ENCODE results near the gene ROR1.

ROR1 gene

DNA sequence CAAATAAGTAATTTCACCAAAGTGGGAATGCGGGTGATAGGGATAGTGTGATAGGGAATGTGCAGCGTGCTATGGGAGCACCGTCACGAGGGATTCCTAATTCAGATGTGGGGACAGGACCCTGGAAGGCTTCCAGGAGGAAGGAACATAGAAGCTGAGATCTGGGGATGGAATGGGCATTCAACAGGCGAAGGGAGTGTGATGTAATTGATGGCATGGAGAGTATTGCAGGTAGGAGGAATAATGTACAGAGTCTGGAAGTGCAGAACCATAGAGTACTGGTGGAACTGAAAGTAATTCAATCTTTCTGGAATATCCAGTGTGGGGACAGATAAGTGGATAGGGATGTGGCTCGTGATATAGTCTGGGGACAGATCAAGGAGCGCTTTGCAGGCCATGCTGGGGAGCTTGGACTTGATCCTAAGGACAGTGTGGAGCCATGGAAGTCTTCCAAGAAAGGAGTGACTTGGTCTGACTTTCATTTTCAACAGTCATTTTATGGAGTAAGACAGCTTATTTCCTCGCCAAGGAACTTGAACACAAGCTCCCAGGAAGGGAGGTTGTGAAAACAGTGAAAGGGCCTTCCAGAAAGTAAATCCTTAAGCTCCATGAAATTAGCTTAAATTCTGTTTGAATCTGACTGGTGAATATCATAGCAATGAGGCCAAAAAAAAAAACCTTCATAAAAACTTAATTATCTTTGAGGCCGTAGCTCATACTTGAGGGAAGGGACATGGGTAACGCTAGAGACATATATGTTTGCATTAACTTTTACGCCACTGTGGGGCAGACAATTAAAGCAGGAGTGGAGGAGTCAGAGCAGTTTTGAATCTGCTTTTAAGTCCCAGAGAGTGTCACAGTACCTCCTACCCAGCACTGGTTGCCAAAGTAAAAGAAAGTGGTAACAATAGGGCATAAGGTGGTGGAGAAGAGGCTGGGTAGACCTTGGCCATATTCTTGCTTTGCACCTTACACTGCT lies 55.8 kb downstream of the ROR1 start:
- H3K9me3 ChIP-seq (ENCODE audit: control insufficient read depth, low read length): no peaks in the 10 kb centered on the region

DNA sequence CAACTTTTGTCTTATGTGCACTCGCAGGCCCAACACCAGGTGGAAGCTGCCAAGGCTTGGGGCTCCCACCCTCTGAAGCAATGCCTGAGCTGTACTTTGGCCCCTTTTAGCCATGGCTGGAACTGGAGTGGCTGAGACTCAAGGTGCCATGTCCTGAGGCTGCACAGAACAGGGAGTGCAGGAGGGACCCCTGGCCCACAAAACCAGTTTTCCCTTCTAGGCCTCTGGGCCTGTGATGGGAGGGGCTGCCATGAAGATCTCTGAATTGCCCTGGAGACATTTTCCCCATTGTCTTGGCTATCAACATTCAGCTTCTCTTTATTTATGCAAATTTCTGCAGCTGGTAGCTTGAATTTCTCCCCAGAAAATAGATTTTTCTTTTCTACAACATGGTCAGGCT lies 57.6 kb downstream of the ROR1 start:
- Histone ChIP-seq H3K4me3 (ENCODE audit: insufficient read depth, low read depth, low read length, poor library complexity, severe bottlenecking) (no peak overlapping the region), H3K9me3 (ENCODE audit: control insufficient read depth, low read length) (no peaks in the 10 kb centered on the region), H3K27me3 (replicated peaks; ENCODE audit: control insufficient read depth, insufficient read depth, low read length, poor library complexity, severe bottlenecking) (no peaks in the 10 kb centered on the region), H3K4me1 (ENCODE audit: control insufficient read depth, insufficient read depth, low read length, poor library complexity, severe bottlenecking) (no peaks in the 10 kb centered on the region), H3K27ac (ENCODE audit: insufficient read depth, low read length, poor library complexity, severe bottlenecking) (no peak overlapping the region), H3K36me3 (ENCODE audit: control insufficient read depth, insufficient read depth, low read length) (no peaks in the 10 kb centered on the region)
- DNase-seq: no peak

More for the DNA sequence above, 55.8 kb downstream of the ROR1 start:
- no peak overlapping the region for H3K27ac ChIP-seq (ENCODE audit: insufficient read depth, low read length, poor library complexity, severe bottlenecking)
- no peaks in the 10 kb centered on the region for H3K36me3 ChIP-seq (ENCODE audit: control insufficient read depth, insufficient read depth, low read length)
- no peaks in the 10 kb centered on the region for H3K27me3 ChIP-seq (replicated peaks; ENCODE audit: control insufficient read depth, insufficient read depth, low read length, poor library complexity, severe bottlenecking)
- H3K4me1 ChIP-seq (ENCODE audit: control insufficient read depth, insufficient read depth, low read length, poor library complexity, severe bottlenecking): no peaks in the 10 kb centered on the region
- DNase-seq: no peak
- no peak overlapping the region for H3K4me3 ChIP-seq (ENCODE audit: insufficient read depth, low read depth, low read length, poor library complexity, severe bottlenecking)

DNA sequence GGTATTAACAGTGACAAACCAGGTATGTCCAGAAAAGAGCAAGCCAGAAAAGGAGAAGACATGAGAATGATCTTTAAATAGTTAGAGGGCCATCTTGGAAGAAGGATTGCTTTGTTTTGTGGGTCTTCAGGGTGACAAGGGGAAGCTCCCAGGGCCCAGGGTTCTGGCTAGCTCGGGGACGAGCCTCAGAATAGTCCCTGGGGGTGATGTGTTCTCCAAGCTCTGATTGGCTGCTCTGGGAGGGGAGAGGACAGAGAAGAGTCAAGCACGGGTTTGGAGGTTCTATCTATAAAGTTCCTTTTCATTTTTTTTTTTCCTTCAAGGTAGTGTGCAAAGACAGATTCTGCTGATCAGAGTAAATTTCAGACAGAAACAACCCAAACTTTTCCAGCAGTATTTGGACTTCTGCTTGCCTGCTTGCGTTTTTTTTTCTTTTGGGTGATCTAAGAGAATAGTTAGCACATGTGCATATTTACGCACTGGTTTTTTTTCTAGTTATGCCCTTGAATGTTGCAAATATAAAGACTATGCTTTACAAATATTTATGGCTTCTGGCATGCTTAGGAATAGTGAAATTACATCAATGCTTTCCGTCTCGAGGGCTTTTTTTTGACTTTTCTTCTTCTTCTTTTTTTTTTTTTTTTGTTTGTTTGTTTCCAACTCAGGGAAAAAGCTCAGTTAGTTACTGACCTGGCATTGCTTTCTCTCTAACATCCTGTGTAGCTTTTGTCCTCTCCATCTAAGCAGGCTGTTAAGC lies 59.7 kb downstream of the ROR1 start:
- DNase-seq: no peak
- H3K9me3 ChIP-seq (ENCODE audit: control insufficient read depth, low read length): no peaks in the 10 kb centered on the region
- no peak overlapping the region for H3K27ac ChIP-seq (ENCODE audit: insufficient read depth, low read length, poor library complexity, severe bottlenecking)
- no peaks in the 10 kb centered on the region for H3K4me1 ChIP-seq (ENCODE audit: control insufficient read depth, insufficient read depth, low read length, poor library complexity, severe bottlenecking)
- no peaks in the 10 kb centered on the region for H3K27me3 ChIP-seq (replicated peaks; ENCODE audit: control insufficient read depth, insufficient read depth, low read length, poor library complexity, severe bottlenecking)
- H3K4me3 ChIP-seq (ENCODE audit: insufficient read depth, low read depth, low read length, poor library complexity, severe bottlenecking): no peak overlapping the region
- no peaks in the 10 kb centered on the region for H3K36me3 ChIP-seq (ENCODE audit: control insufficient read depth, insufficient read depth, low read length)

DNA sequence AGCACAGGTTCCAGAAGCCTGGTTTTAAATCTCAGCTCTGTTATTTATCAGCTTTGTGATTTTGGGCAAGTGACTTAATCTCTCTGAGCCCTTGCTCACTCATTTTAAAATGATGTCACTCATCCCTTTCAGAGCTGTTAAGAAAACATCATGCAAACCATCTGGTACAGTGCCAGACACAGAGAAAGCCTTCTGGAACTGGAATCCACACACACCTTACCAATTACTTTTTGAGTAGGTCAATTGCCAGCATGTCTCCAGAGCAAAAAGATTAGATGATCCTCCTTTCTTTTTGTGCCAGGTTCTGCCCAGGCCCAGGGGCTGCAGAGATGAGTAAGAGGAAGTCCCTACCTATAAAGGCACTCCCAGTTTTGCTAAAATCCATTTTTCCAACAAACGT lies 61.3 kb downstream of the ROR1 start:
- no peaks in the 10 kb centered on the region for H3K4me1 ChIP-seq (ENCODE audit: control insufficient read depth, insufficient read depth, low read length, poor library complexity, severe bottlenecking)
- H3K36me3 ChIP-seq (ENCODE audit: control insufficient read depth, insufficient read depth, low read length): no peaks in the 10 kb centered on the region
- no peaks in the 10 kb centered on the region for H3K27me3 ChIP-seq (replicated peaks; ENCODE audit: control insufficient read depth, insufficient read depth, low read length, poor library complexity, severe bottlenecking)
- no peak for DNase-seq
- H3K9me3 ChIP-seq (ENCODE audit: control insufficient read depth, low read length): no peaks in the 10 kb centered on the region
- no peak overlapping the region for H3K4me3 ChIP-seq (ENCODE audit: insufficient read depth, low read depth, low read length, poor library complexity, severe bottlenecking)
- H3K27ac ChIP-seq (ENCODE audit: insufficient read depth, low read length, poor library complexity, severe bottlenecking): no peak overlapping the region

DNA sequence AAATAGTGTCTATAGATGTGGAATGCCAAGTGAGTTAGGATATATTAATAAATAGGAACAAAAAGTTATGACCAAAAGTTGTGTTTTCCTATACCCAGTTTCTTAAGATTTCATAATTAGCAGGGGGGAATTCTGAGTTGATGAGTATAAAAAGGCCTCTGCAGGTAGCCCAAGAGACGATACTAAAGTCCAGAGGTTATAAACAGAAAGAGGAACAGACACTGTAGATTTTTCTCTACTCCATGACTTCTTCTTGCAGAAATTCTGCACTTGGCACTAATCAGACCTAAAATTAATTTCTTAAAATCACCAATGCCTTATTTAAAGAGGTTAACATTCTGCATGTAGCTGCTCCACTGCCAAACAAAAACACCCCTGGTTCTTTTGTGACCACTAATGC lies 62.6 kb downstream of the ROR1 start:
- H3K9me3 ChIP-seq (ENCODE audit: control insufficient read depth, low read length): no peaks in the 10 kb centered on the region
- no peak overlapping the region for H3K4me3 ChIP-seq (ENCODE audit: insufficient read depth, low read depth, low read length, poor library complexity, severe bottlenecking)
- H3K4me1 ChIP-seq (ENCODE audit: control insufficient read depth, insufficient read depth, low read length, poor library complexity, severe bottlenecking): no peaks in the 10 kb centered on the region
- DNase-seq: no peak
- no peaks in the 10 kb centered on the region for H3K36me3 ChIP-seq (ENCODE audit: control insufficient read depth, insufficient read depth, low read length)
- no peak overlapping the region for H3K27ac ChIP-seq (ENCODE audit: insufficient read depth, low read length, poor library complexity, severe bottlenecking)
- no peaks in the 10 kb centered on the region for H3K27me3 ChIP-seq (replicated peaks; ENCODE audit: control insufficient read depth, insufficient read depth, low read length, poor library complexity, severe bottlenecking)

DNA sequence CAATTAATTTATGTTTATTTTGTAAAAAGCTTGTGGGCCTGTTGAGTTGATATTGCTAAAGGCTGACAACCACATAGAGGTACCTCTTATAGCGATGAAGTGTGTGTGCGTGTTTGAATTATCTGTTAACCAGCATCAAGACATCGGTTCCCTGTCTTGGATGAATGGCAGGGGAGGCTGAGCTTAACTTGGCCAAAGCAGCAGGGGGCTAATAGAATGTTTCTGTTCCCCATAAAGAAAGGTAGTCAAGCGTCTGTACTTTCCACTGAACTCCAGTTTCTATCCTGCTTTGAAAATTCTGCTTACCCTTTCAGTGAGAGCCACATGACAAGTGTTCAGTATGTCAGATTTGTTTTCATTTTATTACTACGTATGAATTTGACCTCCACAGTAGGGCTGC lies 63.0 kb downstream of the ROR1 start:
- no peak for DNase-seq
- H3K4me1 ChIP-seq (ENCODE audit: control insufficient read depth, insufficient read depth, low read length, poor library complexity, severe bottlenecking): no peaks in the 10 kb centered on the region
- H3K36me3 ChIP-seq (ENCODE audit: control insufficient read depth, insufficient read depth, low read length): no peaks in the 10 kb centered on the region
- no peak overlapping the region for H3K27ac ChIP-seq (ENCODE audit: insufficient read depth, low read length, poor library complexity, severe bottlenecking)
- H3K9me3 ChIP-seq (ENCODE audit: control insufficient read depth, low read length): no peaks in the 10 kb centered on the region
- H3K4me3 ChIP-seq (ENCODE audit: insufficient read depth, low read depth, low read length, poor library complexity, severe bottlenecking): no peak overlapping the region
- H3K27me3 ChIP-seq (replicated peaks; ENCODE audit: control insufficient read depth, insufficient read depth, low read length, poor library complexity, severe bottlenecking): no peaks in the 10 kb centered on the region

DNA sequence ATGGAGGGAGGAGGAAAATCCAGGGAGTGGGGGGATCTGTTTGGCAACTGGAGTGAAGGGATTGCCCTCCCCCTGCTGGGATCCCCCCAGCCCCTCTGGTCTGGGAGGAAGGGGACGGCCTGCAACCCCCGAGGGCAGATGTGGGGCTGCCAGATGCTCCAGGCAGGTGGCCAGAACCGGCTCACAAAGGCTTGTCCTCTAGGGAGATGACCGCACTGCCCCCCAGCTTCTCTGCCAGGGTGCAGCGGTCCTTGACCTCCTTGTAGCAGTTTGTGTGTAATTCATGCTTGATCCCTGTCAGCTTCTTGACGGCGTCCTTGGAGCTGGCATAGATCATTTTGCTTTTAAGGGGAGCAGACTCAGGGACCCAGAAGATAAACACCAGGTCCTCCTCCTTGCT lies 69.2 kb downstream of the ROR1 start:
- Histone ChIP-seq H3K9me3 (ENCODE audit: control insufficient read depth, low read length) (no peaks in the 10 kb centered on the region), H3K27me3 (replicated peaks; ENCODE audit: control insufficient read depth, insufficient read depth, low read length, poor library complexity, severe bottlenecking) (no peaks in the 10 kb centered on the region), H3K4me1 (ENCODE audit: control insufficient read depth, insufficient read depth, low read length, poor library complexity, severe bottlenecking) (no peaks in the 10 kb centered on the region), H3K27ac (ENCODE audit: insufficient read depth, low read length, poor library complexity, severe bottlenecking) (no peak overlapping the region), H3K36me3 (ENCODE audit: control insufficient read depth, insufficient read depth, low read length) (no peaks in the 10 kb centered on the region), H3K4me3 (ENCODE audit: insufficient read depth, low read depth, low read length, poor library complexity, severe bottlenecking) (no peak overlapping the region)
- no peak for DNase-seq

GRCh38 chr1:63843884-63844283 lies 70.1 kb downstream of the ROR1 start:
- H3K9me3 ChIP-seq (ENCODE audit: control insufficient read depth, low read length): no peaks in the 10 kb centered on the region
- DNase-seq: no peak
- no peaks in the 10 kb centered on the region for H3K36me3 ChIP-seq (ENCODE audit: control insufficient read depth, insufficient read depth, low read length)
- H3K4me1 ChIP-seq (ENCODE audit: control insufficient read depth, insufficient read depth, low read length, poor library complexity, severe bottlenecking): no peaks in the 10 kb centered on the region
- no peak overlapping the region for H3K4me3 ChIP-seq (ENCODE audit: insufficient read depth, low read depth, low read length, poor library complexity, severe bottlenecking)
- H3K27ac ChIP-seq (ENCODE audit: insufficient read depth, low read length, poor library complexity, severe bottlenecking): no peak overlapping the region
- H3K27me3 ChIP-seq (replicated peaks; ENCODE audit: control insufficient read depth, insufficient read depth, low read length, poor library complexity, severe bottlenecking): no peaks in the 10 kb centered on the region

DNA sequence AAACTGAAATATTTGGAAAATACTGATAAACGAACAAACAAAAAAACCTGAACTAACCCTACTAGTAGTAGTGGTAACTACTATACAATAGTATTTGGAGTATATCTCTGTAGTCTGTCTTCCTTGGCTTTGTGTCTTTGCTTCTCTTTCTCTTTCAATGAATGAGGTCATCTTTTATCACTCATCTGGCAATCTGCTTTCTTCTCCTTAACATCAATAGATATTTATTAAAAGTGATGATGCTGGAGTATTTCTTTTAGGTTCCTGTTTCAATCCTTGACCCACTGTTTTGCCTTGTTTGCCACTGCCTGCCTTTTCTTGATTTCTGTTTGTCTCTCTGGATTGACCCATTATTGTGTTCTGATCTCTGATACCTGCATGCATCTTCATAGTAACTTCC lies 71.5 kb downstream of the ROR1 start:
- no peak overlapping the region for H3K27ac ChIP-seq (ENCODE audit: insufficient read depth, low read length, poor library complexity, severe bottlenecking)
- no peaks in the 10 kb centered on the region for H3K36me3 ChIP-seq (ENCODE audit: control insufficient read depth, insufficient read depth, low read length)
- no peak overlapping the region for H3K4me3 ChIP-seq (ENCODE audit: insufficient read depth, low read depth, low read length, poor library complexity, severe bottlenecking)
- DNase-seq: no peak
- H3K27me3 ChIP-seq (replicated peaks; ENCODE audit: control insufficient read depth, insufficient read depth, low read length, poor library complexity, severe bottlenecking): no peaks in the 10 kb centered on the region
- H3K4me1 ChIP-seq (ENCODE audit: control insufficient read depth, insufficient read depth, low read length, poor library complexity, severe bottlenecking): no peaks in the 10 kb centered on the region
- H3K9me3 ChIP-seq (ENCODE audit: control insufficient read depth, low read length): no peaks in the 10 kb centered on the region

- Histone ChIP-seq H3K27me3 (replicated peaks; ENCODE audit: control insufficient read depth, insufficient read depth, low read length, poor library complexity, severe bottlenecking) (no peaks in the 10 kb centered on the region), H3K4me1 (ENCODE audit: control insufficient read depth, insufficient read depth, low read length, poor library complexity, severe bottlenecking) (no peaks in the 10 kb centered on the region)
- no peak for DNase-seq
Measured at GRCh38 chr1:63847308-63847910, 73.6 kb downstream of the ROR1 start.

More at GRCh38 chr1:63847308-63847910, 73.6 kb downstream of the ROR1 start:
- H3K9me3 ChIP-seq (ENCODE audit: control insufficient read depth, low read length): no peaks in the 10 kb centered on the region
- H3K4me3 ChIP-seq (ENCODE audit: insufficient read depth, low read depth, low read length, poor library complexity, severe bottlenecking): no peak overlapping the region
- no peaks in the 10 kb centered on the region for H3K36me3 ChIP-seq (ENCODE audit: control insufficient read depth, insufficient read depth, low read length)
- H3K27ac ChIP-seq (ENCODE audit: insufficient read depth, low read length, poor library complexity, severe bottlenecking): no peak overlapping the region
